AG10803 (cell line): ENCODE results near the gene NEGR1.

ENCODE experiments used
- DNase-seq: peaks from one replicate; pipeline ENCODE4 v3.0.0; 2010; ENCODE audit warnings: low read depth
- H3K4me3 ChIP-seq: 2 replicates; pipeline ENCODE4 v1.5.1; 2011; ENCODE audit warnings: mild to moderate bottlenecking, low read length, control low read depth
- TF ChIP-seq, protein P1 (sequence below): conservative IDR thresholded peaks from 2 replicates; pipeline ENCODE4 v1.5.1; 2011; ENCODE audit warnings: mild to moderate bottlenecking, low read length, control low read depth, inconsistent platforms

The NEGR1 gene

DNA sequence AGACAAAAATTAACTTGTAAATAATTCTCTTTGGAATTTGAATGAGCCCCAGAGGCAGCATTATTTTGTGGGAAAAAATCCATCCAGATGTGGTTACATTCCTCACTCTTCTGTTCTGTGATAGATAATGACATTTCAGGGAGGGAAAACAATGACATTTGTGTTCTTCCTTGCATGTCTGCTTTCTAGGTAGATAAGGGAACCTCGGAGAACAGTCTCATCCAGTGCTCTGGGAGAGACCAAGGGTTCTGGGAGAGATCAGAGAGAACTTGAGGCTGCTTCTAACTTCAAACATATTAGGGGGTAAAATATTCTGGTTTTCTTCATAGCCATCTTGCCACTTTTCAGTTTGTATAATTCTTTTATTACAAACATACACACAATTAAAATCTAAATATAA is 269.2 kb downstream of the NEGR1 start:
- peak; percentile 1 for DNase-seq
- TF ChIP-seq, protein P1, sequence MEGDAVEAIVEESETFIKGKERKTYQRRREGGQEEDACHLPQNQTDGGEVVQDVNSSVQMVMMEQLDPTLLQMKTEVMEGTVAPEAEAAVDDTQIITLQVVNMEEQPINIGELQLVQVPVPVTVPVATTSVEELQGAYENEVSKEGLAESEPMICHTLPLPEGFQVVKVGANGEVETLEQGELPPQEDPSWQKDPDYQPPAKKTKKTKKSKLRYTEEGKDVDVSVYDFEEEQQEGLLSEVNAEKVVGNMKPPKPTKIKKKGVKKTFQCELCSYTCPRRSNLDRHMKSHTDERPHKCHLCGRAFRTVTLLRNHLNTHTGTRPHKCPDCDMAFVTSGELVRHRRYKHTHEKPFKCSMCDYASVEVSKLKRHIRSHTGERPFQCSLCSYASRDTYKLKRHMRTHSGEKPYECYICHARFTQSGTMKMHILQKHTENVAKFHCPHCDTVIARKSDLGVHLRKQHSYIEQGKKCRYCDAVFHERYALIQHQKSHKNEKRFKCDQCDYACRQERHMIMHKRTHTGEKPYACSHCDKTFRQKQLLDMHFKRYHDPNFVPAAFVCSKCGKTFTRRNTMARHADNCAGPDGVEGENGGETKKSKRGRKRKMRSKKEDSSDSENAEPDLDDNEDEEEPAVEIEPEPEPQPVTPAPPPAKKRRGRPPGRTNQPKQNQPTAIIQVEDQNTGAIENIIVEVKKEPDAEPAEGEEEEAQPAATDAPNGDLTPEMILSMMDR: no peak
- H3K4me3 ChIP-seq: no peak overlapping the region

DNA sequence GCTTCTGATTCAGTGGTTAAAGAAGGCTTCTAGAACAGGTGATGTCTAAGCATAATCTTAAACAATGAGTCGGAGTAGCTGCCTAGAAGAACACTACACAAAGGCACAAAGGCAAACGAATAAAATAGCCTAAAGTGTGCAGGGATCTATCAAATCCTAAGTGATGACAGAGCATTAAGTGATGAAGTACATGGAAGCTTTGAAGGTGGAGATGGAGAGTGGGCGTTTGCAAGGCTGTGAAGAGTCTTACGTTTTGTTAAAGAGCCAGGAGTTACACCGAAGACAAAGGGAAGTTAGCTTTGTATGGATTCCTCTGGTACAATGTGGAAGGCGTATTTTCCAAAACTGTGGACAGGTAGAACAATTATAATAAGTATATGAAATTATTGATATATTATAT is 270.6 kb downstream of the NEGR1 start:
- TF ChIP-seq, protein P1: no peak
- H3K4me3 ChIP-seq: no peak overlapping the region
- DNase-seq: no peak

DNA sequence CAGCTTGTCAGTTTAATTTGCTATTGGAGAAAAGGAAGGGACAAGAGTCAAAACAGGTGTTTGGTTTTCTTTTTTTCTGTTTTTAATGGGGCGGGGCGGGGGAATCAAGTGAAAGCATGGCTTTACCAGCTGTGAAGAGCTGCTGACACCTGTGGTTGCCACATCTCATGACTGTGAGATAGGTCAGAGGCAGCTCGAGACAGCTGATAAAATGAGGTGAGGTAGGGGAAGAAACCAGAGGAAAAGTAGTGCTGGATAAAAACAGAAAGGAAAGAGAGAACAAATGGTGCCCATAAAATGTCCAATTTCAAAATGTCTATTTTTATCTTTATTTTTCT is 272.3 kb downstream of the NEGR1 start:
- TF ChIP-seq, protein P1: no peak
- H3K4me3 ChIP-seq: no peak overlapping the region
- DNase-seq: no peak

DNA sequence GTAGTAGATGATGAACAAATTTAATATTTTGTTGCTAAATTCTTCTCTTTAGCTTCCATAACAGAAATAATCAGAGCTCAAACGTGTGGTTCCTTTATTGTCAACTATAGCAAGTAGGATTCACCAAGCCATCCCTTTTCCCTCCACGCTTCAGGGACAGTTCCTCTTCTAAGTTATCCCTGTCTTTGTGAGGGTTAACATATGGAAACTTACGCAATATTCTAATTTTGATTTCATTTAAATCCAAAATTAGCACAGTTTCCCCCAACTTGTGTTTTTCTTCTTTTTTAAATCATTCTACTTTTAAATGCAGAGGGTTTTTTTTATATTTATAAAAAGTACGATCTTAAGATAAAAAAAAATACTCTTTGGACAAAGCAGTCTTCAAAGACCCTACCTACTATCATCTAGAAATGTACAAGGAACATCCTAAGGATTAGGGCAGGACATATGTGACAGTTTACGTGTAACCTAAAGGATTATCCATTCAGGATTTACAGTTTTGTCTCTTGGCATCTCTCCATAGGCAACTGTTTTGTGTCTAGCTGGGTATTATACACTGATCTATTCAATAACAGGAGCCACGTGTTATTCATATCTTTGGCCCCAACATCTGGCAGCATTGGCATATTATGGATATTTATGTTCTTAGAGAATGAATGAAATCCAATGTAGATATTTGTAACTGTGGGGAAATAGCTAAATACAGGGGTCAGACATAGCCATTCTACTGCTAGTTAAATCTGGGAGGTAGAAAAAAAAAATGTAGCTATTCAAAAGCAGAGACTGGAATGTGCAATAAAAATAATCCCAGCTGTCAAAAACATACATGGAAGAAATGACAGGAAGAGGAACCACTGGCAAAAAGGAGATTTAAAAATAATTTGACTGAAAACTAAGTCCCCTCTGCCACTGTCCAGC is 272.9 kb downstream of the NEGR1 start:
- TF ChIP-seq, protein P1: no peak
- H3K4me3 ChIP-seq: no peak overlapping the region

DNA sequence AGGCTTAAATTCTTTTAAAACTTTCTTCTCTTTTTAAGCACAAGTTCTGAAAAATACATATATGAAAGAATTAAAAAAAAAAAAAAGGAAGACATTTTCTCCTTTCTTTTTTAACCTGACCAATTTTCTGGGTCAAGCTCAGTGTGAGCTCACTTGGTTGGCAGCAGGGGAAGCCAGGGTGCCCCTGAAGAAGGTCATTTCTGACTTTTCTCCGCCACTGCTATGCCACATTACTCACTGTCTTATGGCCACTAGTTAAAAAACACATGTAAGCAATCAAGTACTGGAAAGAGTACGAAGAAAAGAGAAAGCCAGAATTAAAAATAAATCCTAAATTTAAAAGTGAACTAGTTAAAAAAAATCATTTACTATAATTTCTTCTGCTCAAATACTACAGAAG is 275.0 kb downstream of the NEGR1 start:
- TF ChIP-seq, protein P1: no peak
- H3K4me3 ChIP-seq: no peak overlapping the region
- peak; percentile 23 for DNase-seq

More for the DNA sequence above, 272.9 kb downstream of the NEGR1 start:
- no peak for DNase-seq

DNA sequence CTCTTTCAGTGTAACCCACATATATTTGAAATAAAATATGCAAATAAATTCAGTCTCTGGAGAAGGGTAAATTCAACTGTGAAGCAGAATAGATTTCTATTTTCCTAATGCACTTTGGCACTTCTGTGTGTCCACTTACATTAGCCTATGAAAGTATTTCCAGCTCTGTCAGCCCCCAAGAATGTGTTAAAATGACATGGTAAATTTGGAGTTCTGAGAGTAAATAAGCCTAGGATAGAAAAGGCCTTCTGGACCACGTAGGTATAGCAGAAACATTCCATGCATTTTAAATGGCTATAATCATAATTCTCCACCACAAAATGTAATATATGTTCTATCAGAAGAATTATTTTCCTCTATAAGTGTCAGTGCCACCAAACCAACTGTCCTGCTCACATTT is 276.2 kb downstream of the NEGR1 start:
- no peak overlapping the region for H3K4me3 ChIP-seq
- peak; percentile 21 for DNase-seq
- TF ChIP-seq, protein P1: no peak

DNA sequence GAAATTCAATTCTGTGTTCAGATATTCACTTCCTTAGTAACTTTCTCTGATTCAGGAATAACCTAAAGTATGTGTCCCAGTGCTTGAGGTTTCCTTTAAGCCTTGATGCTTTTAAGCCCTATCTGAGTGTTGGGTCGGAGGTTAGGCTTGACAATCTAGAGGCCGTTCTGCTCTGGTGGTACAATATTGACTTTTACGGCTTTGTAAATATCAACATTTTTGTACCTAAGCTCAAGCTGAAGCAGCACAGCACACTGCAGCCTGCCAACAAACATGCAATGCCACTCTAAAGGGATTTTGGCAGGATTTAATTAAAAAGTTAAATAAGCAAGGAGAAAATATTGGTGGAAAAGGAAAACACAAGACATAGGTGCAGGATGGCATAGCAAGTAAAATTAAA is 279.2 kb downstream of the NEGR1 start:
- DNase-seq: no peak

More for the DNA sequence above, 279.2 kb downstream of the NEGR1 start:
- H3K4me3 ChIP-seq: no peak overlapping the region
- TF ChIP-seq, protein P1: no peak
